Activated CD4-positive, alpha-beta T cell treated with anti-CD3 and anti-CD28 coated beads, Interleukin-2, Interleukin-6, amounts not matched to agents 100 ng/mL and 50 ng/mL, durations not matched to agents 16 hours and 8 hours (primary cell): ENCODE data around the gene NQO2.
A peak's percentile ranks its signal among the peaks of the same experiment; 100 is the strongest.
"Not testable (repeated sequence)": the region's sequence is repeated elsewhere in the genome, so short reads cannot be mapped to it uniquely, and the experiment has no call there.

ENCODE experiments used
- DNase-seq: peaks from one replicate; pipeline ENCODE4 v3.0.0-alpha.2; 2020

The NQO2 gene

GRCh38 chr6:3045777-3046176 lies 46.1 kb downstream of the NQO2 start:
- DNase-seq, result no peak

GRCh38 chr6:3046295-3046694 lies 46.6 kb downstream of the NQO2 start:
- no peak for DNase-seq

- DNase-seq, result not testable (repeated sequence)
Observed at GRCh38 chr6:3048009-3048408, 48.3 kb downstream of the NQO2 start.

GRCh38 chr6:3052481-3053230 lies 53.0 kb downstream of the NQO2 start:
- no peak for DNase-seq

- DNase-seq, result no peak
Observed at GRCh38 chr6:3053231-3053508, 53.5 kb downstream of the NQO2 start.

GRCh38 chr6:3054229-3055157 lies 54.8 kb downstream of the NQO2 start:
- not testable (repeated sequence) for DNase-seq

GRCh38 chr6:3055158-3055499 lies 55.4 kb downstream of the NQO2 start:
- not testable (repeated sequence) for DNase-seq

- no peak for DNase-seq
Observed at GRCh38 chr6:3057063-3057770, 57.5 kb downstream of the NQO2 start.

- no peak for DNase-seq
Observed at GRCh38 chr6:3058957-3059356, 59.3 kb downstream of the NQO2 start.

GRCh38 chr6:3060092-3060491 lies 60.4 kb downstream of the NQO2 start:
- not testable (repeated sequence) for DNase-seq

- DNase-seq, result no peak
Observed at GRCh38 chr6:3061501-3061941, 61.8 kb downstream of the NQO2 start.

GRCh38 chr6:3063340-3063732 lies 63.6 kb downstream of the NQO2 start:
- not testable (repeated sequence) for DNase-seq

GRCh38 chr6:3063733-3064700 lies 64.3 kb downstream of the NQO2 start:
- DNase-seq, result peak; percentile 95

GRCh38 chr6:3068329-3069214 lies 68.9 kb downstream of the NQO2 start, which contains the start of gene RIPK1:
TSS of gene RIPK1 (plus strand) at chr6:3068494. CDS start at chr6:3076824, 8,330 bp downstream.
- peak; percentile 97 for DNase-seq
